ENCODE measurements around the gene SLC22A16.

SLC22A16 gene

DNA sequence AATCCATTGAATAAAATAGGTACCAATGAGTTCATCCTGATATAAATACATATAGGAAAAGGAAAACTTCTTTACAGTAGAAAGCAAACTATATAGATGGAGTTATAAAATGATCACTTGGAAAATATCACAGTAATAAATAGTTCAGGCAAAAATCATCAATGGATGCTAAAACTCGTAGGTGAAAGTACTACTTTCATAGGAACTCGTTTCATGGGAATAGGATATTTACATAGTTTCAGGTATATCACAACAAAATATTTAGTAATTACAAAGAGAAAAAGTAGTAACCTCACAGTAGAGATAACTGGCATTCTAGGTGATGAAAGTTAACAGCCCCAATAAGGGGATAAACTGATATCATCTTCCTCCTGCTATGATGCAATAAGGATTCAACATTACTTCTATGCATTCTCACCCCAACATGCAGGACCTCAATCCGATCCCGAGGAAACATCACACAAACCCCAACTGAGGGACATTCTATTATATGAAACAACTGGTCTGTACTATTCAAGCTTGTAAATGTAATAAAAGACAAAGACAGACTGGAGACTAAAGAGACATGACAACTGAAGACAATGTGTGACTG is 74.7 kb downstream of the SLC22A16 start:
- no peak for DNase-seq (ENCODE audit: low read depth in 3 of 3)

GRCh38 chr6:110400208-110400607 is 76.2 kb downstream of the SLC22A16 start:
- DNase-seq (ENCODE audit: low read depth in 3 of 3) = no peak

DNA sequence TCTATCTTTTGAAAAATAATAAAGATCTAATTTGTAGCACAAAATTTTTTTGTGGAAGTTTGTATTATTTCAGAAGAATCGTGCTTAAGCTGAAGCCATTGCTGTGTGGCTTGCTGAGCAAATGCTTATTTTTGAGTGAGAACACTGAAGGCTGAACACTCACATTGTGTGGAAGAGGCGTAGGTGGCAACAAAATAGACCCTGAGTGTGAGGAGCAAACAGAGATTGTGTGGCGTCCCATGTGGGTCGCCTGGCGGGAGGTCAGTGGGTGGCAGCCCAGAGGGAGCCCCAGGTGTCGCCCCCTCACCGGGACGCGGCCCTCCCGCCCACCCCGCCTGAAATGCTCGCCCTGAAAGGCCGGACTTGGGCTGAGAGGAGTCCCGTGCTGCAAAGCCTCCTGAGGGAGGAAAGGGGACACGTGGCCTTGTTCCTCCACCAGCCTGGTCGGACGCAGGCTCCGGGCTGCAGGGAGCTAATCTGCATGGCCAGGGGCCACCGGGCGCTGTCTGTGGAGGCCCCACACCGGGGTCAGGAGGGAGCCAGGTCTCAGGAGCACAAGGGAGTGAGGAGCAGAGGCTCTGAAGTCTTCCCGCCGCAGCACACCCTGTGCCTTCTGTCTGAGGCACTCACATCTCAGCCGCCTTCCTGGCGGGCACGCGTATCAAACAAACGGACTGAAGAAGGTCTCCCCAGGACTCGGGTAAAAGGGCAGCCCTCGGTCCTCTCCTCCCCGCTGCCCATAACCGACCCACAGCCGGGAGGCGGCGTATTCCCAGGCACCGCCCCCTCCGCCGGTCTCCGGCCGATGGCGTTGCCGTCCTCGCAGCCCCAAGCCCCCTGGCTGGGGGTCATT is 77.0 kb downstream of the SLC22A16 start:
- no peak for DNase-seq (ENCODE audit: low read depth in 3 of 3)

DNA sequence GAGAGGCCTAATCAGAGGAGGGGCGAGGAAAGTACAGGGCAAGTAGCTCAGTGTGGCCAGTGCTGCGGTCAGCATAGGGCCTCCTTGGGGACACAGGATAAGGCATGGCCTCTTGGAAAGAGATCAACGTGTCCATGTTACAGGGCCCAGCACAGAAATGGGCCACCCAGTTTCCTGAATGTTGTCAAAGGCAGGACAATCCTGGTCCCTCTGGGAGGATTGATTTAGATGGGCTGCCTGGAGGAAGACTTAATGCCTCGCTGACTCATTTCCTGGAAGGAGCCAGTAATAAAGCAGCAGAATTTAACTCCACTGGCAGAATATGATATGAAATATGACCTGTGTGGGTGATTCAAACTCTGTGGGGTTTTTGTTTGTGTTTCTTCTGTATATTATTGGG is 77.6 kb downstream of the SLC22A16 start:
- DNase-seq (ENCODE audit: low read depth in 3 of 3) = no peak

DNA sequence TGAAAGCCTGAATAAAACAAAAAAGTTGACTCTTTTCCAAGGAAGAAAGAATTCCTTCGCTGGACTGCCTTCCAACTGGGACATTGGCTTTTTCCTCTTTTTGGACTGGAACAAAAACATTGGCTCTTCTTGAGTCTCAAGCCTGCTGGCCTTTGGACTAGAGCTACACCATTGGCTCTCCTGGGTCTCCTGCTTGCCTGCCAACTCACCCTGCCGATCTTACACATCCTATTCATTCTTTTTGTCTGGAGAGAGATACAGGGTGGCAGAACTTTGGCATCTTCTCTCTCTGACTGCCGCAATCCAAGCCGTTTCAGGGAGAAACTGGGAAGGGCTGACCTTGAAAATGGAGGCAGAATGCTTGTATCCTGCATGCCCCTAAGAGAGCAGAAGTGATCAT is 81.2 kb downstream of the SLC22A16 start:
- DNase-seq (ENCODE audit: low read depth in 3 of 3) = no peak

DNA sequence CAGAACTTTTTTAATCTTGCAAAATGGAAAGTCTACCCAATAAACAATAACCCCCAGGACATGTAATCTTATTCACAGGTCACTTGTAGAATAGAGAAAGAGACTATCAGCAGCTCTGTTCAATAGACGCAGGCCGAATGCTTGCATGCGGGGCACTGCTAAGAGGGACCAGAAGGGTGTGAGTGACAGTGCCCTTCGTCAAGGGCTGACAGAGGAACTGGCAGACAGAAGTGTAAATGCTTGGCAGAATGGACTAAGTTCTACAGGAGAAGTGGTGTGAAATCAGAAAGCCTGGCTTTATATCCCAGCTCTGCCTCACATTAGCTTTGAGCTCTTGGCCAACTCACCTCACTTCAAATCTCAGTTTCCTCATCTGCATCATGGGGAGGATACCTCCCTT is 82.0 kb downstream of the SLC22A16 start:
- DNase-seq (ENCODE audit: low read depth in 3 of 3) = no peak

DNA sequence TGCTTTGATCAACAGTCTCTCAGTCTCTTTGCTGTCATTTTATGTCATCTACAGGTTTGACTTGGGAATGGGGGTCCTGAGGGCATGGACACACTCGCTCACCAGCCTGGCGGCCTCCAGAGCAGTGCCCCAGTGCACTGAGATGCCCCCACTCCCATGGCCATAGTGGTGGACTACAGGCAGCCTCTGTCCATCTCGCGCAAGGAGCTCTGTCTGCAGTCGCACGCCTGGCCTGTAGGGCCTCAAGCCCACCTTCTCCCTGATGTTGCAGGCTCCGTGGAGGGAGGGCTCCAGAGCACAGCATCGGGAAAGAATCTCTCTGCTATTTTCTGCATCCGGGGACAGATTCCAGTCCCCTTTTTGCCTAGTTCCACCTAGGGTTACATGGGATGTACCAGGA is 83.7 kb downstream of the SLC22A16 start:
- DNase-seq (ENCODE audit: low read depth in 3 of 3) = no peak

DNA sequence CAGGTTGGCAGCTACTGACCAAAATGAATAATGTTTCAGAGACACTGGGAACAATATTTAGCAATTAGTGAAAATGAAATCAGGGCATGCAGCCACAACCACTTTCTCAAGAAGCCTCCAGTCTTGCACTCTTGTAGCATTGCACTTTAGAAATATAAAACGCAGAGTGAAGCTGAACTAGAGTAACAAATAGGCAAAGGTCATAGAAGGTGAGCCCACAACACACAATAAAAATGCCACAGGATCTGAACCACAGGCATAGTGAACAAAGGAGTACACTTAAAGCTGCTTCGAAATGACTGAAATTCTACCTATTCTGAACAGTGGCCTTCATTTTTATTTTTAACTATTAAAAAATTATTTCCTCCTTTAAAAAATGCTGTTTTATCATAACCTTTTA is 86.0 kb downstream of the SLC22A16 start:
- DNase-seq (ENCODE audit: low read depth in 3 of 3) = no peak

DNA sequence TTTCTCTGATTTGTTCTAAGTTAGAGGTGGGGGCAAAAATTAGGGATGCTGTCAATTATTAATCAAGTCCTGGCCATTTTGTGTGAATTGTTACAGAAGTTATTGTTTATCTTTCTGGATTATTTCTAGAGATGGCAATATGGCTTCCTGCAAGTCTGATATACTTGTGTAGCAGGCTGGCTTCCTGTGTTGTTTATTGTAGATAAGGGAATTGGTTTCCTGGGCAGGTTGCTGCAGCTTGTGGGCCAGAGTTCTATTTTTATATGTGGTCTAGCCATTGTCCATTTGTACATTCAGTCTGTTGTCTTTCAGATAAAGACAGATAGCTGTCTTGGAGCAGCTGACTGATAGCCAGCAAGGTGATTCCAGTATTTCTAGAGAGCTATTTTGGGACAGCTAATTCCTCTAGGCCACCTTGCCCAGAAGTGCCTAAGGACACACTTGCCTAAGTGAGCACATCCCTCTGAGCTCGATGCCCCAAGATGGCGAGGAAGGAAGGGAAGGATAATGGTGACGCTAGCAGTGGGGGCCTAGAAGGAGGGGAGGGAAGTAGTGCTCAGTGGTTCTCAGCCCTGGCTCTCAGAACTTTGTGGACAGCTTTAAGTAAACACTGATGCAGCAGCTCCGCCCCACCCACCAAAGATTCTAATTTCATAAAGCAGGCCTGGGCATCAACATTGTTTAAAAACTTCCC is 86.6 kb downstream of the SLC22A16 start:
- no peak for DNase-seq (ENCODE audit: low read depth in 3 of 3)

DNA sequence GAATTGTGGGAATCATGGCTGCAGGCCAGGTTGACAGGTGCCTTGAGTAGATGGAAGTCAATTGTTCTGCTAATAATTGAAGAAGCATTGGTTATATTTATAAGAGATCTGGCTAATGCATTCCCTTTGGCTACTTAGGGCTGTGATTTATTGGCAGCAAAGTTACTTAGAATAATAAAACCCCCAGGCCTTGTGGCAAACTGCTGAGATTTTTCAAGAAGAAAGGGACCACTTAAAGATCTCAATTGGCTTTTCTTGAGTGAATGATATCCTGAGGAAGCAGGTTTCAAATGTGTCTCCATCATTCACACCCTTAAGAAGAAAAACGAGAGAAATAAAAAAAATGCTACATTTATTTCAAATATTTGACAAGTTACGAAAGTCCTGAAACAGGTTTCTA is 88.4 kb downstream of the SLC22A16 start:
- DNase-seq (ENCODE audit: low read depth in 3 of 3) = no peak

- DNase-seq (ENCODE audit: low read depth in 3 of 3) = no peak
These were observed 91.0 kb downstream of the SLC22A16 start for GRCh38 chr6:110385458-110385863.

GRCh38 chr6:110378552-110378951 is 97.9 kb downstream of the SLC22A16 start:
- DNase-seq (ENCODE audit: low read depth in 3 of 3) = no peak

Data from stimulated activated CD4-positive, alpha-beta T cell treated with anti-CD3 and anti-CD28 coated beads, TNF-alpha, amount 100 ng/mL, for 24 hours (primary cell).